Measurements from ENCODE around the gene TMC3.

The TMC3 gene

DNA sequence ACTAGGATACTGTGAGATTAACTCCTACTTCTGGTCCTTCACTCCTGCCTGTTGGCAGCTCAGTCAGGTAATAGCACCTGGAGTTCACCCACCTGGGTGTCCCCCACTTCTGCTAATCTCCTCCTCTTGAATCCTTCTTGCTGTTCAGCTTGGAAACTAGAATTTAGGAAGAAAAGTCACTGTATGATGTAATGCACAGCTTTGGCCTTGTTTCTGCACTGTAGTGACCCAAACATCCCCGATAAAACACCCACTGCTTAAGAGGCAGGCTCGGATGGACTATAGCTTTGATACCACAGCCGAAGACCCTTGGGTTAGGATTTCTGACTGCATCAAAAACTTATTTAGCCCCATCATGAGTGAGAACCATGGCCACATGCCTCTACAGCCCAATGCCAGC, 74.9 kb downstream of the TMC3 start:
- peak overlapping the region; percentile 98 for H3K27ac ChIP-seq (ENCODE audit: low read length)

DNA sequence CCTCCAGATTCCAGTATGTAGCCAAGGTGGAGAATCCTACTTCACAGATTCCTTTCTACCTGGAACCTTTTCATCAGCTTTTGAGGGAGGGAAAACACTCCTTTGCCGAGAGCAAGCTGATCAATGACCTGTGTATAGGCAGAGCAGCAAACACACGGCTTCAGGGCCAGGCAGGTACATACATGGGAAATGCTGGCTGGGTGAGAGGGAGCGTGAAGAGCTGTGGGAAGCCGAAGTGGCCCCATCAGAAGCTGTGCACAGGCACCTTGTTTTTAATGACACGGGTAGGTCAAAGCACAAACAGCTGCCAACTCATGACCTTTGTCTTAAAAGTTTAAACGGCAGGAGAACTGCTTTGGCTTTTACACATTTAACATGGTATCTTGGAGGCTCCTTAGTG, 75.4 kb downstream of the TMC3 start:
- peaks cover 90% of the 10 kb centered on the region for H3K4me1 ChIP-seq (ENCODE audit: low read length)
- H3K4me2 ChIP-seq (ENCODE audit: low read length), result peak overlapping the region; percentile 83
- no peak overlapping the region for H2AFZ ChIP-seq (ENCODE audit: low read depth, low read length)
- H3K27me3 ChIP-seq (ENCODE audit: low read depth, low read length), result no peaks in the 10 kb centered on the region
- H3K27ac ChIP-seq (ENCODE audit: low read length), result peak overlapping the region; percentile 98
- peak overlapping the region; percentile 86 for H3K4me3 ChIP-seq (ENCODE audit: low read length)
- H4K20me1 ChIP-seq (ENCODE audit: insufficient read depth, low read length), result peaks cover 3% of the 10 kb centered on the region; the same call in 1 of the 2 replicates
- H3K36me3 ChIP-seq (replicated peaks; ENCODE audit: low read depth, low read length), result peaks cover 63% of the 10 kb centered on the region
- TF ChIP-seq, protein P1, sequence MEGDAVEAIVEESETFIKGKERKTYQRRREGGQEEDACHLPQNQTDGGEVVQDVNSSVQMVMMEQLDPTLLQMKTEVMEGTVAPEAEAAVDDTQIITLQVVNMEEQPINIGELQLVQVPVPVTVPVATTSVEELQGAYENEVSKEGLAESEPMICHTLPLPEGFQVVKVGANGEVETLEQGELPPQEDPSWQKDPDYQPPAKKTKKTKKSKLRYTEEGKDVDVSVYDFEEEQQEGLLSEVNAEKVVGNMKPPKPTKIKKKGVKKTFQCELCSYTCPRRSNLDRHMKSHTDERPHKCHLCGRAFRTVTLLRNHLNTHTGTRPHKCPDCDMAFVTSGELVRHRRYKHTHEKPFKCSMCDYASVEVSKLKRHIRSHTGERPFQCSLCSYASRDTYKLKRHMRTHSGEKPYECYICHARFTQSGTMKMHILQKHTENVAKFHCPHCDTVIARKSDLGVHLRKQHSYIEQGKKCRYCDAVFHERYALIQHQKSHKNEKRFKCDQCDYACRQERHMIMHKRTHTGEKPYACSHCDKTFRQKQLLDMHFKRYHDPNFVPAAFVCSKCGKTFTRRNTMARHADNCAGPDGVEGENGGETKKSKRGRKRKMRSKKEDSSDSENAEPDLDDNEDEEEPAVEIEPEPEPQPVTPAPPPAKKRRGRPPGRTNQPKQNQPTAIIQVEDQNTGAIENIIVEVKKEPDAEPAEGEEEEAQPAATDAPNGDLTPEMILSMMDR (IDR thresholded peaks at IDR 0.05; ENCODE audit: low read depth, low read length), result no peak
- no peak for TF ChIP-seq EZH2phosphoT487 (IDR thresholded peaks at IDR 0.05; ENCODE audit: low read depth)
- H3K9ac ChIP-seq (ENCODE audit: low read length), result peak overlapping the region; percentile 100
- H3K79me2 ChIP-seq (ENCODE audit: low read length), result peaks cover 95% of the 10 kb centered on the region
- H3K9me3 ChIP-seq (ENCODE audit: insufficient read depth, low read length), result no peaks in the 10 kb centered on the region

More for the DNA sequence above, 74.9 kb downstream of the TMC3 start:
- H2AFZ ChIP-seq (ENCODE audit: low read depth, low read length), result no peak overlapping the region
- peaks cover 92% of the 10 kb centered on the region for H3K4me1 ChIP-seq (ENCODE audit: low read length)
- H4K20me1 ChIP-seq (ENCODE audit: insufficient read depth, low read length), result peaks cover 8% of the 10 kb centered on the region; the same call in 1 of the 2 replicates
- H3K4me3 ChIP-seq (ENCODE audit: low read length), result peak overlapping the region; percentile 86
- peak overlapping the region; percentile 100 for H3K9ac ChIP-seq (ENCODE audit: low read length)
- H3K79me2 ChIP-seq (ENCODE audit: low read length), result peaks cover 100% of the 10 kb centered on the region
- H3K27me3 ChIP-seq (ENCODE audit: low read depth, low read length), result no peaks in the 10 kb centered on the region
- no peaks in the 10 kb centered on the region for H3K9me3 ChIP-seq (ENCODE audit: insufficient read depth, low read length)
- peak overlapping the region; percentile 83 for H3K4me2 ChIP-seq (ENCODE audit: low read length)
- peaks cover 69% of the 10 kb centered on the region for H3K36me3 ChIP-seq (replicated peaks; ENCODE audit: low read depth, low read length)
- TF ChIP-seq EZH2phosphoT487 (IDR thresholded peaks at IDR 0.05; ENCODE audit: low read depth), result no peak
- TF ChIP-seq, protein P1 (IDR thresholded peaks at IDR 0.05; ENCODE audit: low read depth, low read length), result no peak

DNA sequence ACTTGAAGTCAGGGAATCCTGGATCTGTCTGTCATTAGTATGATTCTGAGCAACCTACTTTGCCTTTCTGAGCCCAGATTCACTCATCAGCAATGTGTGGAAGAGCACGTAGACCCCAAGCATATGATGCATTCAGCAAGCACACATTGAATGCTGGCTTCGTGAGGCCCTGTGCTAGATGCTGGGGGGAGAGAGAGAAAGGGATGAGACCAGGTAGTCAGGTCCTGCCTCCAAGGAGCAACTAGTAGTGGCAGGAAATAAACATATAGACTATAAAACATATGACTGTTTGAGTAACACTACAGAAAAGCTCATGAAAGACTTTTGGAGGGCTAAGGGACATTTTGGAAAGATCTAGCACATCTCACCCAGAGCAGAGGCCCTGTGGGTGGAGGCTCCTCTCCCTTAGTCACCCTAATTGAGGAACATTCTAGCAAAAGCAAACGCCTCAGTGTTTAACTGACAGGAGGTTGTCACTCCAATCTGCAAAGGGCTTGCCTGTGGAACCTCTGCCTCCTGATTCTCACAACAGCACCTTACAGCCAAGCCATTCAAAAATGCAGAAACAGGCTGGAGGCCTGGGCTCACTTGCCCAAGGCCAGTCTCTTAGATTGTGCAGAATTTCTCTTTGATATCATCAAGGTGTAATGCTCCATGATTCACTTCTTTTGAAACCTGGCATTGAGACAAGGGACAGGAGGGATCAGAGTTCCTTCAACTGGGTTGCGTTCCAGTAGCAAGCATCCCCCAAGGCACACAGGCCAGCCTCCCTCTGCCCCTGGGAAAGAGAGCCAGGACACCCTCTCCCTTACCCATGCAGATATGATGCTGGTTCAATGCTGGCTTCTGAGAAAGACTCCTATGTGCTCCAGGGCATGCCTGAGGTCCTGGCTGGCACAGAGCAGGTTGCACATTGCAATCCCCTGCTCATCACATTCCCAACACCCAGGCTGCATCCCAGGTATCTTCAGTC, 76.1 kb downstream of the TMC3 start:
- Histone ChIP-seq H3K27me3 (ENCODE audit: low read depth, low read length) (no peaks in the 10 kb centered on the region), H3K4me2 (ENCODE audit: low read length) (peak overlapping the region; percentile 83), H4K20me1 (ENCODE audit: insufficient read depth, low read length) (no peaks in the 10 kb centered on the region), H3K36me3 (replicated peaks; ENCODE audit: low read depth, low read length) (peaks cover 56% of the 10 kb centered on the region), H3K4me3 (ENCODE audit: low read length) (peak overlapping the region; percentile 86), H3K27ac (ENCODE audit: low read length) (peak overlapping the region; percentile 98), H3K4me1 (ENCODE audit: low read length) (peaks cover 90% of the 10 kb centered on the region), H2AFZ (ENCODE audit: low read depth, low read length) (no peak overlapping the region), H3K9ac (ENCODE audit: low read length) (peak overlapping the region; percentile 100), H3K9me3 (ENCODE audit: insufficient read depth, low read length) (no peaks in the 10 kb centered on the region), H3K79me2 (ENCODE audit: low read length) (peaks cover 92% of the 10 kb centered on the region)
- TF ChIP-seq, protein P1 (IDR thresholded peaks at IDR 0.05; ENCODE audit: low read depth, low read length), result no peak
- TF ChIP-seq EZH2phosphoT487 (IDR thresholded peaks at IDR 0.05; ENCODE audit: low read depth), result no peak

DNA sequence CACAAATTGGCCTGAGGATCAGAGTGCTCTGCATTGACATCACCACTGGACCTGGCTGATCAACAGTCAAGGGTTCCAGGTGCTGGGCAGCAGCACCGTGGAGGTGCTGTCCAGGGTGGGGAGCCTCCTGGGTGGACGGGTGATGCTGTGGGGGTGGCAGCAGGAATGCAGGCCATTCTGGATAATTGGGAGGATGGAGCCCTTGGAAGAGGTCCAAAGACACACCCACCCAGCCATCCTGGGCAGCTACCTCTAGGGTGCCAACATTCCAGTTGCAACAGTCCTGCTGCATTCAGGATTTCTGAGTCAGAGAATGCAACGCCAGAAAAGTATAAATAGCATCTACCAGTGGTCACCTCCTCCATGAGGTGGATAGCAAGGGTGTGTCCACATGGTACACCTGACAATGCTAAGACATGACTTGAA, 76.9 kb downstream of the TMC3 start:
- H3K9ac ChIP-seq (ENCODE audit: low read length), result peak overlapping the region; percentile 100
- peaks cover 49% of the 10 kb centered on the region for H3K36me3 ChIP-seq (replicated peaks; ENCODE audit: low read depth, low read length)
- H3K79me2 ChIP-seq (ENCODE audit: low read length), result peaks cover 92% of the 10 kb centered on the region
- no peak overlapping the region for H2AFZ ChIP-seq (ENCODE audit: low read depth, low read length)
- no peaks in the 10 kb centered on the region for H4K20me1 ChIP-seq (ENCODE audit: insufficient read depth, low read length)
- TF ChIP-seq, protein P1 (IDR thresholded peaks at IDR 0.05; ENCODE audit: low read depth, low read length), result no peak
- no peak for TF ChIP-seq EZH2phosphoT487 (IDR thresholded peaks at IDR 0.05; ENCODE audit: low read depth)
- no peaks in the 10 kb centered on the region for H3K9me3 ChIP-seq (ENCODE audit: insufficient read depth, low read length)
- H3K4me2 ChIP-seq (ENCODE audit: low read length), result peak overlapping the region; percentile 83
- H3K4me1 ChIP-seq (ENCODE audit: low read length), result peaks cover 88% of the 10 kb centered on the region
- no peaks in the 10 kb centered on the region for H3K27me3 ChIP-seq (ENCODE audit: low read depth, low read length)
- H3K27ac ChIP-seq (ENCODE audit: low read length), result peak overlapping the region; percentile 98
- peak overlapping the region; percentile 86 for H3K4me3 ChIP-seq (ENCODE audit: low read length)
